Transverse colon (tissue), 4 donors: ENCODE data around the gene CTAGE9. TPM values are rescaled to one million over a fixed set of nuclear protein-coding genes. Genes with fewer than 3 reads are reported as not detected.
"Not testable (repeated sequence)": the region's sequence is repeated elsewhere in the genome, so short reads cannot be mapped to it uniquely, and the experiment has no call there.

ENCODE experiments used
- DNase-seq: peaks from one replicate; pipeline ENCODE4 v3.0.0-alpha.2; 2019
- H3K27ac ChIP-seq, 4 donors: fragments of 200-600 bp; sonication (generic); 2 replicates each; pipeline ENCODE4 v1.5.1; 2016 to 2018; ENCODE audit warnings: inconsistent platforms in 4 of 4
- H3K27me3 ChIP-seq: fragments of 200-600 bp; sonication (generic); 2 replicates; pipeline ENCODE4 v1.5.1; 2017; ENCODE audit warnings: inconsistent platforms
- H3K36me3 ChIP-seq, 4 donors: fragments of 200-600 bp; sonication (generic); 2 replicates each; pipeline ENCODE4 v1.5.1; 2017 to 2019; ENCODE audit warnings: inconsistent platforms in 4 of 4
- H3K4me1 ChIP-seq, 4 donors: fragments of 200-600 bp; sonication (generic); 2 replicates each; pipeline ENCODE4 v1.5.1; 2017 to 2020; ENCODE audit warnings: inconsistent platforms in 4 of 4
- H3K4me3 ChIP-seq, 4 donors: fragments of 200-600 bp; sonication (generic); 1 replicate in 1 of 4; 2 replicates in 3 of 4; pipeline versions ENCODE4 v1.5.1 to v1.6.1; 2017 to 2019; ENCODE audit warnings: inconsistent platforms in 4 of 4
- H3K9me3 ChIP-seq, 2 donors: fragments of 200-600 bp; sonication (generic); 2 replicates each; pipeline ENCODE4 v1.5.1; 2017 to 2019; ENCODE audit warnings: inconsistent platforms in 2 of 2
- CTCF ChIP-seq, 5 experiments: fragments of 200-600 bp in 3 of 5; fragments of 450-650 bp in 2 of 5; sonication (generic) in 3 of 5; IDR thresholded peaks; 1 replicate in 2 of 5; 2 replicates in 3 of 5; pipeline ENCODE4 v1.5.1; 2016 to 2017; ENCODE audit warnings: antibody characterized with exemption in 5 of 5, inconsistent platforms in 3 of 5, mild to moderate bottlenecking in 2 of 5, moderate library complexity in 1 of 5
- EP300 ChIP-seq: sonication (generic); formaldehyde crosslinking; IDR thresholded peaks from one replicate; pipeline ENCODE4 v1.6.1; 2017; ENCODE audit warnings: antibody characterized with exemption, low read depth
- POLR2A ChIP-seq: fragments of 450-650 bp; IDR thresholded peaks from one replicate; pipeline ENCODE4 v1.6.1; 2016; ENCODE audit warnings: antibody characterized with exemption, mild to moderate bottlenecking, moderate library complexity
- POLR2AphosphoS5 ChIP-seq, 3 donors: sonication (generic); formaldehyde crosslinking; IDR thresholded peaks; one replicate each; pipeline ENCODE4 v1.6.1; 2016; ENCODE audit warnings: antibody characterized with exemption in 3 of 3
- WGBS, 2 donors: methylation state at CpG; one replicate each; pipeline ENCODE4 v1.1.5; 2018; ENCODE audit warnings: low coverage in 1 of 2; 5-methylcytosine and 5-hydroxymethylcytosine counted together
- in situ Hi-C, 4 donors: fragments of 200-750 bp; cut with MboI; loops; one replicate each; pipeline versions ENCODE4 v1.15.0 to v1.15.1; 2017; ENCODE audit warnings: low sequenced_read_pairs in 3 of 4, low pct_ligation_motif_present in 1 of 4, low pct_unique_long_range_greater_than_20kb in 1 of 4
- intact Hi-C: fragments of 100-400 bp; cut with DNase I; formaldehyde crosslinking; loops from one replicate; pipeline ENCODE4 v1.15.1; 2023; ENCODE audit warnings: low total_unique reads
- total RNA-seq, 4 donors: library from RNA; depleted of rRNA; stranded (reverse); fragments of >200 nt; gene quantifications; one replicate each; pipeline ENCODE4 v1.1.0, GENCODE V29; 2016

The CTAGE9 gene
- total RNA-seq, 4 donors from 2014 or later: not detected

GRCh38 chr6:131721161-131721560 is 10.3 kb upstream of the CTAGE9 start:
- in situ Hi-C loops: no loop called here
- Histone ChIP-seq H3K9me3 (no peaks in the 10 kb centered on the region), H3K36me3 (no peaks in the 10 kb centered on the region), H3K27ac (no peak overlapping the region), H3K4me3 (no peak overlapping the region), H3K4me1 (no peaks in the 10 kb centered on the region), H3K27me3 (no peaks in the 10 kb centered on the region)
- intact Hi-C loops: no loop called here
- WGBS, 2 donors: 65 to 70% methylated on average over 2 of the region's 2 CpGs
- TF ChIP-seq POLR2A (no peak), EP300 (no peak)
- DNase-seq: no peak

- intact Hi-C loops (no loop called here), in situ Hi-C loops (no loop called here)
These were observed 7.2 kb upstream of the CTAGE9 start for GRCh38 chr6:131717836-131718542.

GRCh38 chr6:131715567-131715966 is 4.8 kb upstream of the CTAGE9 start:
- DNase-seq, in situ Hi-C loops, H3K4me1 ChIP-seq, intact Hi-C loops, H3K36me3 ChIP-seq, H3K9me3 ChIP-seq, H3K27me3 ChIP-seq, H3K27ac ChIP-seq, H3K4me3 ChIP-seq: not testable (repeated sequence)
- WGBS, 2 donors: 89% methylated on average over 6 of the region's 6 CpGs; no CpG with 5 or more reads in 1 of the 2 donors

More at GRCh38 chr6:131717836-131718542, 7.2 kb upstream of the CTAGE9 start:
- no peaks in the 10 kb centered on the region for H3K27me3 ChIP-seq
- WGBS, 2 donors: 83 to 90% methylated on average over 3 of the region's 3 CpGs
- H3K27ac ChIP-seq: no peak overlapping the region
- H3K4me1 ChIP-seq: no peaks in the 10 kb centered on the region
- H3K9me3 ChIP-seq: no peaks in the 10 kb centered on the region
- H3K36me3 ChIP-seq: no peaks in the 10 kb centered on the region
- no peak for DNase-seq
- TF ChIP-seq POLR2A (no peak), POLR2AphosphoS5 (IDR thresholded peaks at IDR 0.05) (no peak), CTCF (IDR thresholded peaks at IDR 0.05) (no peak), EP300 (no peak)
- H3K4me3 ChIP-seq: no peak overlapping the region

- in situ Hi-C loops, H3K27ac ChIP-seq, H3K36me3 ChIP-seq, H3K4me3 ChIP-seq, intact Hi-C loops, DNase-seq, H3K4me1 ChIP-seq, H3K9me3 ChIP-seq, H3K27me3 ChIP-seq: not testable (repeated sequence)
- WGBS, 2 donors: no CpG with 5 or more reads among the region's 2 CpGs
These were observed 6.9 kb downstream of the CTAGE9 start for GRCh38 chr6:131703905-131704304.

GRCh38 chr6:131700851-131701250 is 10.0 kb downstream of the CTAGE9 start:
- in situ Hi-C loops, H3K36me3 ChIP-seq, H3K27me3 ChIP-seq, intact Hi-C loops, DNase-seq, H3K4me3 ChIP-seq, H3K27ac ChIP-seq, H3K9me3 ChIP-seq, H3K4me1 ChIP-seq: not testable (repeated sequence)
- no CpG with 5 or more reads among the region's 14 CpGs for WGBS, 2 donors

GRCh38 chr6:131696956-131697355 is 13.9 kb downstream of the CTAGE9 start:
- in situ Hi-C loops: loop anchor here in 2 of 4 donors (10.0 kb wide), 1 partner anchor 218 kb away; no protein-coding TSS in a partner anchor
- TF ChIP-seq CTCF (IDR thresholded peaks at IDR 0.05): no peak
- TF ChIP-seq EP300: no peak
- TF ChIP-seq POLR2AphosphoS5 (IDR thresholded peaks at IDR 0.05): no peak
- no peak for TF ChIP-seq POLR2A

More at GRCh38 chr6:131696956-131697355, 13.9 kb downstream of the CTAGE9 start:
- Histone ChIP-seq H3K27me3 (no peaks in the 10 kb centered on the region), H3K4me3 (no peak overlapping the region), H3K9me3 (no peaks in the 10 kb centered on the region), H3K27ac (no peak overlapping the region), H3K4me1 (no peaks in the 10 kb centered on the region), H3K36me3 (no peaks in the 10 kb centered on the region)
- intact Hi-C loops: no loop called here
- 91 to 95% methylated on average over 6 to 7 of the region's 7 CpGs for WGBS, 2 donors
- DNase-seq: no peak
